AG04449 (cell line): ENCODE measurements around the gene SYT15.
"Not testable (repeated sequence)": the region's sequence is repeated elsewhere in the genome, so short reads cannot be mapped to it uniquely, and the experiment has no call there.

ENCODE experiments used
- CTCF ChIA-PET: fragments of 350-600 bp; formaldehyde crosslinking; extraction: SDS; loops from one replicate; lab custom pipeline; 2021; ENCODE audit warnings: antibody characterized with exemption; lab: Yijun Ruan, JAX
- POLR2A ChIA-PET: fragments of 400-600, 350-600 bp; formaldehyde crosslinking; extraction: SDS; loops from one replicate; lab custom pipeline; 2020; ENCODE audit warnings: antibody characterized with exemption, inconsistent platforms; lab: Yijun Ruan, JAX
- DNase-seq: peaks from one replicate; pipeline ENCODE4 v3.0.0-alpha.2; 2010; ENCODE audit warnings: low read depth, low spot score
- H3K4me3 ChIP-seq: 2 replicates; pipeline ENCODE4 v1.5.1; 2011; ENCODE audit warnings: low read depth, mild to moderate bottlenecking, control low read depth, low read length
- CTCF ChIP-seq: IDR thresholded peaks from one replicate; pipeline ENCODE4 v1.5.1; 2011; ENCODE audit warnings: mild to moderate bottlenecking, moderate library complexity, low read length, control low read depth, inconsistent platforms; ENCODE audit not compliant: insufficient read depth; ENCODE audit errors: missing control alignments

Gene SYT15

GRCh38 chr10:46565591-46566332 is 13.2 kb upstream of the SYT15 start:
- CTCF ChIA-PET: interaction anchor here (0.7 to 0.9 kb wide), 3 partner anchors 336 to 338 kb away, joined by 3 to 5 read pairs (median 4); no protein-coding TSS in a partner anchor
- POLR2A ChIA-PET, H3K4me3 ChIP-seq: not testable (repeated sequence)
- TF ChIP-seq CTCF: peak; percentile 67
- peak; percentile 24 for DNase-seq

- H3K4me3 ChIP-seq, CTCF ChIA-PET, POLR2A ChIA-PET, DNase-seq: not testable (repeated sequence)
These were observed 11.8 kb upstream of the SYT15 start for GRCh38 chr10:46567151-46567550.

GRCh38 chr10:46570655-46571054 is 8.3 kb upstream of the SYT15 start:
- CTCF ChIA-PET, POLR2A ChIA-PET, DNase-seq, H3K4me3 ChIP-seq: not testable (repeated sequence)

GRCh38 chr10:46572765-46573164 is 6.2 kb upstream of the SYT15 start:
- CTCF ChIA-PET, H3K4me3 ChIP-seq, POLR2A ChIA-PET, DNase-seq: not testable (repeated sequence)

GRCh38 chr10:46573314-46573713 is 5.6 kb upstream of the SYT15 start:
- H3K4me3 ChIP-seq, DNase-seq, POLR2A ChIA-PET, CTCF ChIA-PET: not testable (repeated sequence)

- CTCF ChIA-PET, DNase-seq, POLR2A ChIA-PET, H3K4me3 ChIP-seq: not testable (repeated sequence)
These were observed 5.0 kb upstream of the SYT15 start for GRCh38 chr10:46573884-46574283.

GRCh38 chr10:46577624-46578473 is 1.1 kb upstream of the SYT15 start:
- POLR2A ChIA-PET, DNase-seq, CTCF ChIA-PET, H3K4me3 ChIP-seq: not testable (repeated sequence)

GRCh38 chr10:46579378-46579777 is 450 bp downstream of the SYT15 start:
- DNase-seq, H3K4me3 ChIP-seq, POLR2A ChIA-PET, CTCF ChIA-PET: not testable (repeated sequence)

GRCh38 chr10:46581997-46582396 is 3.1 kb downstream of the SYT15 start:
- POLR2A ChIA-PET, DNase-seq, H3K4me3 ChIP-seq, CTCF ChIA-PET: not testable (repeated sequence)

GRCh38 chr10:46582568-46582967 is 3.6 kb downstream of the SYT15 start:
- DNase-seq, CTCF ChIA-PET, POLR2A ChIA-PET, H3K4me3 ChIP-seq: not testable (repeated sequence)

- DNase-seq, CTCF ChIA-PET, POLR2A ChIA-PET, H3K4me3 ChIP-seq: not testable (repeated sequence)
These were observed 5.3 kb downstream of the SYT15 start for GRCh38 chr10:46584196-46584595.

- CTCF ChIA-PET, H3K4me3 ChIP-seq, POLR2A ChIA-PET, DNase-seq: not testable (repeated sequence)
These were observed 6.3 kb downstream of the SYT15 start for GRCh38 chr10:46585246-46585645.

- H3K4me3 ChIP-seq, CTCF ChIA-PET, POLR2A ChIA-PET, DNase-seq: not testable (repeated sequence)
These were observed 8.6 kb downstream of the SYT15 start for GRCh38 chr10:46587546-46587945.

- POLR2A ChIA-PET, DNase-seq, CTCF ChIA-PET, H3K4me3 ChIP-seq: not testable (repeated sequence)
These were observed 9.3 kb downstream of the SYT15 start for GRCh38 chr10:46588221-46588620.

- H3K4me3 ChIP-seq, CTCF ChIA-PET, POLR2A ChIA-PET, DNase-seq: not testable (repeated sequence)
These were observed 10.7 kb downstream of the SYT15 start for GRCh38 chr10:46589589-46589988.
